Fibroblast of skin of scalp (primary cell): ENCODE data around the gene PTPRG.

Source experiments
- DNase-seq: peaks from one replicate; pipeline ENCODE4 v3.0.0-alpha.2; 2013

PTPRG gene

DNA sequence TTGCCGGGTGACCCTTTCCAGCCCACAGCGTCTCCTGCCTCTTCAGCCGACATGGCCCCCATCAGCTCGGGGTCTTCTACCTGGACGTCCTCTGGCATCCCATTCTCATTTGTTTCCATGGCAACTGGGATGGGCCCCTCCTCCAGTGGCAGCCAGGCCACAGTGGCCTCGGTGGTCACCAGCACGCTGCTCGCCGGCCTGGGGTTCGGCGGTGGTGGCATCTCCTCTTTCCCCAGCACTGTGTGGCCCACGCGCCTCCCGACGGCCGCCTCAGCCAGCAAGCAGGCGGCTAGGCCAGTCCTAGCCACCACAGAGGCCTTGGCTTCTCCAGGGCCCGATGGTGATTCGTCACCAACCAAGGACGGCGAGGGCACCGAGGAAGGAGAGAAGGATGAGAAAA, 641.8 kb downstream of the PTPRG start:
- no peak for DNase-seq

DNA sequence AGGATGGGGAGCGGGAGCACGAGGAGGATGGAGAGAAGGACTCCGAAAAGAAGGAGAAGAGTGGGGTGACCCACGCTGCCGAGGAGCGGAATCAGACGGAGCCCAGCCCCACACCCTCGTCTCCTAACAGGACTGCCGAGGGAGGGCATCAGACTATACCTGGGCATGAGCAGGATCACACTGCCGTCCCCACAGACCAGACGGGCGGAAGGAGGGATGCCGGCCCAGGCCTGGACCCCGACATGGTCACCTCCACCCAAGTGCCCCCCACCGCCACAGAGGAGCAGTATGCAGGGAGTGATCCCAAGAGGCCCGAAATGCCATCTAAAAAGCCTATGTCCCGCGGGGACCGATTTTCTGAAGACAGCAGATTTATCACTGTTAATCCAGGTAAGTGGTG, 642.2 kb downstream of the PTPRG start:
- DNase-seq, result no peak

DNA sequence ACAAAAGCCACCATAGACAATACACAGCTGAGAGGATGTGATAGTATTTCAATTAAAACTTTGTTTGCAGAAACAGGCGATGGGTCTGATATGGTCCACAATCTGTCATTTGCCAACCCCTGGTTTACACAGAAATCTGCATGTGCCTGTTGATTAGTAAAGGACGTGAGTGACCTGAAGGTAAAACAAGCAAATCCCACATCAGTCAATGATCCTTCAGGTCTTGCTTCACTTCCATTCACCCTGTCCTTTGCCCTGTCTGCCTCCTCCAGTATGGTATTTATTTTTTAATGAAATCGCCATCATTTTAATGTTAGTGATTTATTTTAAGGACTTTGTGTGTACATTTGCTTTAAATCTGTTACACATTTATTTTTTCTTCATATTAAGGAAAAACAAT, 645.8 kb downstream of the PTPRG start:
- no peak for DNase-seq

- no peak for DNase-seq
These were observed 647.0 kb downstream of the PTPRG start for GRCh38 chr3:62208385-62208784.

DNA sequence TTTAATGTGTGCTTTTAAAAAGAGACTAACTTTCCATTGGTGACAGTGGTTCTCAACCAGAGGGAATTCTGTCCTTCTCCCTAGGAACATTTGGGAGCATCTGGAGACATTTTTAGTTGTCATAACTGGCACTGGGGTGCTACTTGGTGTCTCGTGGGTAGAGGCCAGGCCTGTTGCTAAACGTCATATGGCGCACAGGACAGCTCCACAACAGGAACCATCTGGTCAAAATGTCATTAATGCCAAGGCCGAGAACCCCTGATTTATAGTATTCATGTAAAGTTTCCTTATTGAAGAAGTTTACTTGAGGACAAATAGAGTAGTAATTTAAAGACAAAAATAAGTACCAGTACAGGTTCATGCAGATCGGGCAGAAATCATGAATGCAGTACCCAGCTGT, 647.7 kb downstream of the PTPRG start:
- DNase-seq, result no peak

DNA sequence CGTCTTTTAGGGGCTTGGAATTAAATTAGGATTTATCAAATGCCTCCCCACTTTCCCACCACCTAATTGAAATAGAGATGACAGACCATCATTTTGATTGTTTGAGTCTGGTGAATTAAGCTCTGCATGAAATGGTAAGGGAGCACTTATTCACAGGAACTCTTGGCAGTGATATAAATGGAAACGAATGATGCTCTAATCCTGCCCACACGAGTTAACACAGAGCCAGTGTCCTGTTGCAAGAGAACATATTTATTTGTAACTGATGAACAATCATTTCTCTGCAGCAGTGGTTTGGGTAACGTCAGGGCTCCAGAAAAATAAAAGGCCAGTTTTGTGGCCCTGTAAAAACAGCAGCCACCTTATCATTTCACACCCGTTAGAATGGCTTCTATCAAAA, 648.6 kb downstream of the PTPRG start:
- no peak for DNase-seq

DNA sequence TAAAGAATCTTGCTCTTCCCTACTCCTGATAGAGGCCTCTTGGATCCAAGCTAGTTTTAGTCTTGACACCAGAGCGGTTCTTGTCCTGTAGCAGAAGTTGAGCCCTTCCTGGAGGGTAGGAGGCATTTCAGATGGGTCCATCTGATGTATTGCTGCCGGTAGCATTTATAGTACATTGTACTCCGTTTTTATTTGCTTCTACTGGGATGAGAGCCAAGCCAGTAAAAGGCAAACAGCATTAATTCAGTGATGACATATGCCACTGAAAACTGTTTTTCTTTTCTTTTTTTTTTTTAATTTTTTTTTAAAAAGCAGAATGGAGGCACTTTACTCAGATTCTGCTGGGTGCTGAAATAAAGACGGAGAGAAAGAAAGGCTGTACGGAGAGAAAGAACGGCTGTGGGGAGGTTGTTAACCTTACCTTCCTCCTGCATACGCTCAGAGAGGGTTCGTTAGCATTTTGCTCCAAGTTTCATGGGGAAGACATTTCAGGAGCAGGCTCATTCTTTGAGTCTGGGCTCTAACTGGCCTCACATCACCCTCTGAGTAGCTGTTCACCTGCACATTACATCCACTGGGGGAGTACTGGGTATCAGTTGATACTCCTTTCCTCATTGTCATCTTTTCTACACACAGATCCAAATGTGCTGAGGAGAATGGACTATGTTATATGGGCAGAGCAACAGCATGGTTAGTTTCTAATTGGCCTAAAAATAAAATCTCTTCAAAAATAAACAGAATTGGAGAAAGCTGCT, 650.5 kb downstream of the PTPRG start:
- no peak for DNase-seq

GRCh38 chr3:62214850-62215249, 653.5 kb downstream of the PTPRG start:
- DNase-seq, result no peak

- DNase-seq, result no peak
These were observed 659.2 kb downstream of the PTPRG start for GRCh38 chr3:62220616-62221015.

DNA sequence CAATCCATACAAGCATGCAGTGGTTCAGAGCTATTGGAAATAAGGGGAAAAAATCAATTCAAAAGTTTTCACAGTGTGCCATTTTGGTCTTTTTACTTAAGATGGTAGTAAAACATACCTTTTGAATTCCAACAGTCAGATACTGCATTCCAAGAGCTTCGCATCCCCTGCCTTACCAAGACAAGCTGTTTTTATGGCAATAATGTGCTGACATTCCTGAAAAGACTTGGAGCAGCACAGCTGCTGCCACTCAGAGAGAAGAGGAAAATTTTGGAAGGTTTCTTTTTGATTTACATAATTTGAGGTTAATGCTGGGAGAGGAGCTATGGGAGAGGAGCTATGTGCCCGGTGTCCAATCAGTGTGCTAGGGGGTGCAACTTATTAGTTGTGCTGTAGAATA, 663.7 kb downstream of the PTPRG start:
- peak; percentile 16 for DNase-seq

GRCh38 chr3:62226601-62227339, 665.4 kb downstream of the PTPRG start:
- DNase-seq, result no peak

DNA sequence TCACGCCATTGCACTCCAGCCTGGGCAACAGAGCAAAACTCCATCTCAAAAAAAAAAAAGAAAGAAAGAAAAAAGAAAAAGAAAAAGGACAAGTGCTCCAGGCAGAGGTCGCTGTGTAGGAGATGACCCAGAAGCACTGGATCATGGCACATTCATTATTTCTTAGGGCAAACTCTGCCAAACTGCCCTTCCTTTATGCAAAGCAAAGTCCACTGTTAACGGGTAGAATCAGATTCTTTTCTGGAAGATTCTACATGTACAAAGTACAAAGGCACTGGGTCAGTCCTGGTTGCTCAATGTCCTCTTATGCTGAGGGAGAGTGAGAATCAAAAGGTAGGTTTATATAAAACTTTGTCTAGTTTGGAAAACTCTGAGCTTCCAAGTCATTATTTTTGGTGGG, 667.1 kb downstream of the PTPRG start:
- DNase-seq, result no peak

DNA sequence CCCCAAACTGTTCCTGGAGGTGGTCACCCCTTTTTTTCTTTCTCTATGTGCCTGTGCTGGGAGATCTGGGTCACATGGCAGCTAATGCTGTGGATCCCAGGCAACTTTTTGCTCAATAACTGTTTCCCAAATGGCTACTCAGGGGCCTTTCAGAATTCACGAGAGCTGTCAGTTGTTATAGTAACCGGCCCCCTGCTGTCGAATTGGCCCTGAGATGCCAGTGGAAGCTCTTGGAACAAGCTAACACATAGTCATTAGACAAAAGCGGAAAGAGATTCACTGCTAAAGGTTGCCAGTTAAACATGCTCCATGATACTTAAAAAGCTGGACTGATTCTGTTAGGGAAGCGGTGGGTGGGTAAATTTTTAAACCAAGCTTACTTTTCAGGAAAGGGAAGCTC, 667.8 kb downstream of the PTPRG start:
- no peak for DNase-seq

DNA sequence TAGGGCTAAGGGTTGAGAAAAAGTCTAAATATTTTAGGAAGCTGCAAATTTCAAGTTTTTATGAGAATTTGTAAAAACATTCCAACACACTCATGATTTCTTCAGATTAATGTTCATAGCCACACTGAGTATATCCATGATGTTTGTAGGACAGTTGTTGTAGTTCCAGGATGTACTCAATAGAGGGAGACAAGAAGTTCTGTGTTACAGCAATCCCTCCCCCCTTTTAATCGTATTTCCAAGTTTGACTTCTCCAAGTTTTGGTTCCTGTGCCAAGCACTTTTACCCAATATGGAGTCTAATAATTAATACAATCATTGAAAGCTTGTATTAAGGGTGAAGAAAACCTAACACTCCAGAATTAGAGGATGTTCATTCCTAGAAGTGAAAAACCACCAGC, 668.5 kb downstream of the PTPRG start:
- peak; percentile 5 for DNase-seq

- DNase-seq, result no peak
These were observed 671.7 kb downstream of the PTPRG start for GRCh38 chr3:62233065-62233464.

DNA sequence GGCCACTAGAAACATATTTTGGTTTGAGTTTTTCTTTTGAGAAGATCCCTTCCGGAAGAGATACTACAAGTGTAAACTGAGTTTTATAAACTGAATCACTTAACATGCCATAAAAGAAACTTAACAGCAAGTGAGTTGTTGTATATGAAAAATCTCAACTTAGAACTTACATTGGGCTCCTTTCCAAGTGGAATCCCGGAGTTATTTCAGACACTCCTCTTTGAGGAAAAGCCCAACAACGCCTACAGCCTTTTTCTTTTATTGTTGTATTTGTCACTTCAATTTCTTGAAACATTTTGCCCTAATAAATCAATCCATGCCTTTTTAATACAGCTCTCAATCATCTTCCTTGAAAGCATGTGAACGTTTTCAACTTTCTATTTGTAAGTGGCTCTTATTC, 674.6 kb downstream of the PTPRG start:
- DNase-seq, result peak; percentile 7

DNA sequence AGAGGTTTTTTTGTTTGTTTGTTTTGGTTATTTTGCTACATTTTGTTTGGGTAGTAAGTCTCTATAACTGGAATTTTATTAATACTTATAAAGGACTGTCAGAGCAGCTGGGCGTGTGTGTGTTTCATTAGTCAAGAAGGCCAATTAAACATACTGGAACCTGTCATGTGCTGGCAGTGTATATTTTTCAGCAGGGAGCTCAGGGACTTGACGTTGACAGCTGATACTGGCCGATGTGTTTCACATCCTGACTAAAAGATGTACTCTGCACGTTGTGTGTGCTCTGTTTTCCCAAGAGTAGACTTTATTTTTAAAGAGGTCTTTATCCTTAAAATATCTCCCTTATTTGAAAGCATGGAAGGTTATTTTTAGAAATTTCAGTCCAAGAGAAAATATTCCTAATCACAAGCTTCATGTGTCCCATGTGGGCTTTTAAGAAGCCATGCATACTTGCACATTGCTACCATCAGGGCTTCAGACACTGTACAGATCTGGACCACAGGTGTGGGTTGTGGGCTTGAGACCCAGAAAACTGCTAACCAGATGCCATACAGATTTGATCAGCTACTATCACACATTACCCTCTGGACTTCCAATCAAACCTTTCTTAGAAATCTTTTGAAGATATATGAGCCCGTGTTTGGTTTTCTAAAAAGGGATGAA, 676.0 kb downstream of the PTPRG start:
- DNase-seq, result no peak

DNA sequence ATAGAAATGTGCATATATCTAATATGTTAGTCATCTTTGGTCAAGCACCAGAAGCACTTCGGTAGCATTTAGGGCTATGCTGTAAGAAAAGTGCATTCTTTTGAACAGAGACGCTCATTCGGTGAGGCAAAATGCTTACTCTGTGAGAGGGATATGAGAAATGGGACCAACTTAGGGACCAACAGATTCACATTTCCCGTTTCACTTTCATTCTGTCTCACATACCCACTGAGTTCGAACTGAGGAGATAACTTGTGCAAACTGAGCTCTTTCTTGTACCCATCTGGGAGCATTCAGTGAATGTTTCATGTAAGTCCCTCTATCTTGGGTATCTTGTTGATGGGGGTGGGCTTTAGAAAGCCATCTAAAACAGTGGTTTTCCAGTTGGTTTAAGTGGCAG, 676.6 kb downstream of the PTPRG start:
- no peak for DNase-seq

- DNase-seq, result no peak
These were observed 677.1 kb downstream of the PTPRG start for GRCh38 chr3:62238431-62238830.

DNA sequence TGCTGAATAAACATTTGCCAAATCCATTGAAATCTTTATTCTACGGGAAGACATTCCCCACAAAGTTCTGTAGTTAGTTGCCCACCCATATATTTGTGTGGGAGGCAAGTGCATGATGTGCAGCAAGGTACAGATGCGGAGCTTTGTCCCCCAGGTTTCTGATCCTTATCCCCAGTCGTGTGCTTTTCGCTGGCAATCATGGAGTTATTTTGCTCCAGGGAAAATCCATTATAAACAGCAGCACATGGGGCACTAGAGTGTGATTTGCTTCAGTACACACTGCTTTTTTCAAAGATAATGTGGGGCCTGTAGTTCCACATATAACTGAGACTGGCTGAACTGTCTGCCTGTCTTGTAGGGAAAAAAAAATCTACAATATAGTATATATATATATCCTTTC, 679.9 kb downstream of the PTPRG start:
- DNase-seq, result no peak

DNA sequence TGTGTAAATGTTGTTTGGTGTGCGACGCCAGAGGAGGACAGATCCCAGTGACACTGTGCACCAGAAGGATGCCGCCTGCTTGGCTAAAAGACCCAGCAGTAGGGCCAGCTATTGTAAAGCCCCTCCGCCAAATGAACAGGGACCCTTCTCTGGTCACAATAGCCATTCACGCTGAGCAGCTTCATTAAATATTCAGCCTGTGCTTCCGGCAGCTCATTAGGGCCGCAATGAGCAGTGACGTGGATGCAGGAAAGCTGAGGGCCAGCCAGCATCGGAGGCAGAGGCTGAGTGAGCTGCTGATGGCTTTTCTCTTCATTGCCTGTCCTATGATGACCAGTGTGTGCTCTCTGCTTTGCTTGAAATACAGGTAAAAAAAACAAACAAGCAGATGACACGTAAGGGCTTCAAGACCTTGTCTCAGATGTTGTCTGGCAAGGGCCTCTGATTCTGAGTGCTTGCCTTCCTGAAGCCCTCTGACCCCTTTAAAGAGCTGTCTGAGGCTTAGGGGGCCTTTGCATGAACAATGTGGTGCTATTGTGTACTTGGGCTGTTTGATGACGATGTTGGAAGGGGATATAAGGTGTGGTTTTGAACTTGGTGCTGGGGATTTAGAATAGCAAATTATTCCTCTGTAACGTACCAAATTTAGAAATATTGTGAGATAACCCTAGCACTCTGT, 681.6 kb downstream of the PTPRG start:
- no peak for DNase-seq

DNA sequence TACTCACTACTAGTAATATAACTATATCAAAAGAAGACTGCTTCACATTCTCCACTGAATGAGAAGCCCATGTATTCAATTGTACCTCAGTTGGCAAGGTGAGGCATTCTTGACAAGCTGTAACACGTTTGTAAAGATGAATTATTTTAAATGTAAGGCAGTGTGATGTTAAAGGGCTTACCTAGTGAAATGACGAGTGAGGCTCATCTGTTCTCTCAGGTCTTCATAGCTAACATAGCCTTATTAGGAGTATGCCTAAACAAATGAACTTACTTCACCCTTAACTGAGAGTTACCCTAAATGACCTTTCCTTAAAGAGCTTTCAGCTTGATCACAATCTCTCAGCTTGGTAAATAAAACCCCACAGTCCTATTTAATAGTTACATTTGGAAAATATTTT, 684.7 kb downstream of the PTPRG start:
- DNase-seq, result no peak

DNA sequence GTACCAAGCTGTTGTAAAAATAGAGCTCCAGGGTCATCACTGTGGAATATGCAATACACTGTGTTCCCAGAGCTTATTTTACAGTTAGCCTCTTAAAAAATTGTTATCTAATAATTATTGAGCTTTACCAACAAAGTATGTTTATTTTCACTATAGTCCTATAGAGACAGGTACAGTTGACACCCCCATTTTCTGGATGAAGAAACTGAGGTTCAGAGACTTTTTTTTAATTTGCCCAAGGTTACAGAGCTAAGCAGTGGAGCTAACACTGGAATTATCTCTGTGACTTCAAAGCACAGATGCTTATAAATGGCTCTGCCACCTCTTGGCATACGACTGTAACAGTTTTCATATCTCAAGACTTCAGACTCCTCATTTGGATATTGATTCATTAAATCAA, 685.6 kb downstream of the PTPRG start:
- no peak for DNase-seq
